Anterior cingulate cortex (tissue), 58 donors: ENCODE data around the gene COL4A2.
A peak's percentile ranks its signal among the peaks of the same experiment; 100 is the strongest.
"Not testable (repeated sequence)": the region's sequence is repeated elsewhere in the genome, so short reads cannot be mapped to it uniquely, and the experiment has no call there.

Source experiments
- DNase-seq, 58 donors: peaks; one replicate each; lab custom pipeline; 2025; lab: John Stamatoyannopoulos, UW

COL4A2 gene

DNA sequence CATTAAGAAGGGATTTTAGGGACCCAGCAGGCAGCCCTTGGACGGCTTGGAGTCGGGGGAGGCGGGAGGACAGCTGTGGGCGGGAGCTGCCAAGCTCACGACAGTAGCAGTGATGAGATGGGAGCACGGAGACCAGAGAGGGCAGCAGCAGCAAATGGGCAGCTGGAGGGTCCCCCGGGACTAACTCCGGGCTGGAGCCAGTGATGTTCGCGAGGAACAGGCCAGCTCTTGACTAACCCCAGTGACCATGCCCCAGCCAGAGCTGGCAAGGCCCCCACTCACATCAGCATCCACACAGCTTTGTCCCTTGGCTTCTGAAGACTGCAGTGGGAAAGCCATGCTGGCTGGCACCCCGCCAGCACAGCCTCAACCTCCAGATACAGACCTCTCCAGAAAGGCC lies 172.6 kb downstream of the COL4A2 start:
- no peak for DNase-seq

DNA sequence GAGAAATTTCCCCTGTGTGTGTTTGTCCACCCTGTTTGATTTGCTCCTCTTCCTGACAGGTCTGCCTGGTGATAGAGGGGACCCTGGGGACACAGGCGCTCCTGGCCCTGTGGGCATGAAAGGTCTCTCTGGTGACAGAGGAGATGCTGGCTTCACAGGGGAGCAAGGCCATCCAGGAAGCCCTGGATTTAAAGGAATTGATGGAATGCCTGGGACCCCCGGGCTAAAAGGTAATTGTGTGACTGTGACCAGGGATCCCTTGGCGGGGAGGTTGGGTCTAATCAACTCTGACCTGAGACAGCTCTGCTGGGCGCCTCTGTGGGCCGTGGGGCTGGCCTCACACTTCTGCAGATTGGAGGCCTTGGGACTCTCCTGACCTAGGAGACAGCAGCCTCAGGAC lies 173.1 kb downstream of the COL4A2 start:
- no peak for DNase-seq

DNA sequence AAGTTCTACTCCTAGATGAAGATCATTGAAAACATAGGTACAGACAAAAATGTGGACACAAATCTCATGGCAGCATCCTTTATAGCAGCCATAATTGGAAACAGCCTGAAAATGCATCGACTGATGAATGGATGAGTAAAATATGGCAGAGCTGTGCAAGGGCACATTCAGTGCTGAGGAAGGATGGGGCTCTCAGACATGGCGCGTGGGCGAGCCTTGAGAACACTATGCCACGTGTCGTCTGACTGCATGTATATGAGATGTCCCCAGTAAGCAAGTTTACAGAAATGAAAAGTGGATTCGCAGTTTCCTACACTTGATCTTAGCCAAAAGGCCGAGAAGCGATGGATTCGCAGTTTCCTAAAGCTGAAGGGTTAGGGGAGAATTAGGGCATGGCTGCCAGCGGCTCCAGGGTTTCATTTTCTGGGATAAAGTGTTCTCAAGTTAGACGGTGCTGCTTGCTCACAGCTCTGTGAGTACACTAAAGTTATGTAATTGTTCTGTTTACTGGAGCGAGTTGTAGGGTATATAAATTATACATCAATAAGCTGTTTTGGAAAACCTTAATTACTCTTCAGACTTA lies 176.4 kb downstream of the COL4A2 start:
- peak in 23 of 58 donors; percentile 8 to 58 (median 27) for DNase-seq

DNA sequence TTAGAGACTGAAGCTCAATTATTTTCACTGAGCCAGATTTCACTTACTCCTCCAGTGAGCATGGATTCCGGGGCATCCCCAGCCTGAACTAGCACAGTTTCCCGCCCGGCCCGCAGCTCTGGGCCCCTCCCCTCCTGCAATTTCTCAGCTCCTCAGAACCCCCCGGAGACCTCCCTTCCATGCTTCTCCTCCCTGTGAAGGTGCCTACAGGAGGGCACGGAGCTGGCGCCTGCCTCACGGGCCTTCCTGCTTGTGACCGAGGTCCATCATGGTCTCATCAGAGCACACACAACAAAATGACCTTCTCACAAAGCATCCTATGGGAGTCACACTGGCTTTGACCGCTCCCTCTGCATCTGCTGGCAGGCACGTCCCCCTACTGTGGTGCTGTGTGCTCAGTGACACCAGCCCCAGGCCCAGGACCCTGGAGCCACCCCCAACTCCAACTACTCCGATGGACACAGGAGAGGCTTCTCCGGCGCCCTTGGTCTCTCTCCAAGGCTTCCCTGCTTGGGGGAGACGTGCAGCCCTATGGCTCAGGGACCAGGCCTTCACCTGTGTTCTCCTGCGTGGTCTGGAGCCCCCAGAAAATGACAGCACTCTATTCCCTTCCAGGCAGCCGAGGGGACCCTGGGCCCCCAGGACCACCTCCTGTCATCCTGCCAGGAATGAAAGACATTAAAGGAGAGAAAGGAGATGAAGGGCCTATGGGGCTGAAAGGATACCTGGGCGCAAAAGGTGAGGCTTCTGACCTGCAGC lies 177.4 kb downstream of the COL4A2 start:
- DNase-seq = no peak

DNA sequence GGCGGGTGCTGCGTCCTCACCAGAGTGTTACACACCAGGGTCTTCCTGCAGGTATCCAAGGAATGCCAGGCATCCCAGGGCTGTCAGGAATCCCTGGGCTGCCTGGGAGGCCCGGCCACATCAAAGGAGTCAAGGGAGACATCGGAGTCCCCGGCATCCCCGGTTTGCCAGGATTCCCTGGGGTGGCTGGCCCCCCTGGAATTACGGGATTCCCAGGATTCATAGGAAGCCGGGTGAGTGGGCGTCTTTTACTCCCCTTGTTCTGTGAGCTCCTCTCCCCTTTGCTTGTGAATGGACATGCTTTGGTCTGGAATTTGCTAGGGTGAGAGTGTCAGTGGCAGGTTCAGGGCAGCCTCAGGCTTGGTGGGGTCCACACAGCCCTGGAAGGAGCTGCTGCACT lies 178.5 kb downstream of the COL4A2 start:
- DNase-seq = no peak

DNA sequence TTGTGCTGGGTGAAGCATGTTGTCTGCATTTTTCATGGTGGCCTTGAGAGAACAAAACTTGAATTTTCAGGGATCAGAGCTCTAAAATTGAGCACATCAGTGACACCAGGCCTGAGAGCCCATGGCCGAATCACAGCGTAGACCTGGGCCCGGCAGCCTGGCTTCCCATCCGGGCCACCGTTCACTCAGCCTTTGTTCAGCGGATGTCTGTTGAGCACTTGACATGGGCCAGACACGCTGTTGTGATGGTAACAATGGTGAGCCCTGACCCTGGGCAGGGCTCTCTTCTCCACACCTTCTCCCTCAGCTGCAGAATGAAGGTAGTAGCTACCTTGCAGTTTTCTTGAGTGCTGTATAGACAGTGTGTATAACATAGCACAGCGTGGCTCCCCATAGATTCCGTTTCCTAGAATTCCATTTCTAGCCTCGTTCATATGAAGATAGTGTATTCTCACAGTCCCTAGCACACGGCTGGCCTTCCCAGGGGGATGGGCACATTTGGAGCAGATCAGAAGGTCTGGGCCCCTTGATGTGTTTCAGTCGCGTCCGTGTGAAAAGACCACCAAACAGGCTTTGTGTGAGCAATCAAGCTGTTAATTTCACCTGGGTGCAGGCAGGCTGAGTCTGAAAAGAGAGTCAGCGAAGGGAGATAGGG lies 179.1 kb downstream of the COL4A2 start:
- no peak for DNase-seq

DNA sequence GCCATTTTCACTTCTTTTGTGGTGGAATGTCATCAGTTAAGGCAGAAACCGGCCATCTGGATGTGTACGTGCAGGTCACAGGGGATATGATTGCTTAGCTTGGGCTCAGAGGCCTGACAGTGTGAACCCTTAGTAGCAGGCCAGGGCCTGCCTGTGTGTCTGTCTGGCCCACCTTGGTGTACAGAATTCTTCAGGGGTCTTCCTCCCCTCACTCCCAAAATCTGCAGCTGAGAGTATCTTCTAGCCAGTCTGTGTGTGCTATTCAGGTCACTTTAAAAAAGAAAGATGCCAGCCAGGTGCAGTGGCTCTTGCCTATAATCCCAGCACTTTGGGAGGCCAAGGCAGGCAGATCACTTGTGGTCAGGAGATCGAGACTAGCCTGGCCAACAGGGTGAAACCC lies 179.8 kb downstream of the COL4A2 start:
- DNase-seq = not testable (repeated sequence)

DNA sequence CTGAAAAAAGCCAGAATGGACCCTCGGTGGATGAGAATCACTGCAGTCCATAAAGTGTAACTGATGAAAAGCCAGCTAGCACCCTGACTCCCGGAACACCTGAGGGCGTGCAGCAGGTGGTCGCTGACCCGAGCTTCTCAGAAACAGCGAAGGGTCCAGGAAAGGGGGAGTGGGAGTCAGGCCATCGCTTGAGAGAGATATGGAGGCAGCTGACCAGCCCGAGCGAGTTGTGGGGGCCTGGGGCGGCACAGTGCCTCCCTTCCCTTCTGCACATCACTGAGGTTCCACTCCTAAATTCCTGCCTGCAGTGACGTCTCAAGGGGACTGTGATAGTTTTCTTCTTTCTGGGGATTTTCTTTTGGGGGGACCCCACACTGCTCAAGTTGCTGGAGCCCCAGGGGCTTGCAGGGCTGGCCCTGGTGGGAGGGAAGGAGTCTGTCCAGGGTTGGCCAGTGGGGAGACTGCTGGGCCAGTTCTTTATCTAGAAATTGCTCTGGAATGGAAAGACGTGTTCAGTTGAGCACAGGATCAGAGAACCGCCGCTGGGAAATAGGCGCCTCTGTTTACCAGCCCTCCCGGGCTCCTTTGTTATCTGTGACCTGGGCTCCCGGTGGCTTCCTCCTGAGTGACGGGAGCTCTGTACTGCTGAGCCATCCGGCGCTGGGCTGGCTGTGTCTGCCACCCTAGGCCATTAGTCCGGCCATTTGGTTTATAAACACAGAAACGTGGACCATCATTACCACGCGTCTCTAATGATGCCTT lies 183.1 kb downstream of the COL4A2 start:
- DNase-seq = no peak

DNA sequence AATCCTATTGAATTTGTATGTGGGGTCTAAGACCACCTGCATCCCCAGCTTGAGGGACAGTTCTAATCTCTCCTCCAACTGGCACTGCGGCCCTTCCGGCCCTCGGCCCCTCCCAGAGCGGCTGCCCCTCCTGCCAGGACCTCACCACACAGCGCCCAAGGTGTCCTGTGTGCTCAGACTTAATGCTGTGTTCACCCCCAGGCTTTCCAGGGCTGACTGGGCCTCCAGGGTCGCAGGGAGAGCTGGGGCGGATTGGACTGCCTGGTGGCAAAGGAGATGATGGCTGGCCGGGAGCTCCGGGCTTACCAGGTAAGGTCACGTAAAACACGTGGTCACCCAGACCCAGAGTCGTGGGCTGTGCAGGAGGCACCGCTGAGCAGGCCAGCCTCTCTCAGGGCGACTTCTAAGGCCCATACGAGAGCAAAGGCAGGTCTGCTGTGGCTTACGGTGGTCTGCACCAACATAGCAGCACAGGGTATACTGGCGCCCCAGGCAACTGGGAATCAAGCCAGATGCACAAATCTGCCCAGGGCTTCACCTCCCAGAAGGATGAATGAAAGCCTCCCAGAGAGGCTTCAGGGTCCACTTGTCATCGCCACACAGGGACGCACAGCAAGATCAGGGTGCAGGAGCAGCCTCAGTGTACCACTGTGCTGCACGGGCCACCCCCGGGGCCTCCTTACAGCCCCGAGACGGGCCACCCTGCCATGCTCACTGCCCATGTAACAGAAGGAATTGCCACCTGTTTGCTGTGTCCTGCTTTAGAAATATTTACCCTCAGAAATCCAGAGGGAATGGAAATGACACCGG lies 185.0 kb downstream of the COL4A2 start:
- DNase-seq = no peak

DNA sequence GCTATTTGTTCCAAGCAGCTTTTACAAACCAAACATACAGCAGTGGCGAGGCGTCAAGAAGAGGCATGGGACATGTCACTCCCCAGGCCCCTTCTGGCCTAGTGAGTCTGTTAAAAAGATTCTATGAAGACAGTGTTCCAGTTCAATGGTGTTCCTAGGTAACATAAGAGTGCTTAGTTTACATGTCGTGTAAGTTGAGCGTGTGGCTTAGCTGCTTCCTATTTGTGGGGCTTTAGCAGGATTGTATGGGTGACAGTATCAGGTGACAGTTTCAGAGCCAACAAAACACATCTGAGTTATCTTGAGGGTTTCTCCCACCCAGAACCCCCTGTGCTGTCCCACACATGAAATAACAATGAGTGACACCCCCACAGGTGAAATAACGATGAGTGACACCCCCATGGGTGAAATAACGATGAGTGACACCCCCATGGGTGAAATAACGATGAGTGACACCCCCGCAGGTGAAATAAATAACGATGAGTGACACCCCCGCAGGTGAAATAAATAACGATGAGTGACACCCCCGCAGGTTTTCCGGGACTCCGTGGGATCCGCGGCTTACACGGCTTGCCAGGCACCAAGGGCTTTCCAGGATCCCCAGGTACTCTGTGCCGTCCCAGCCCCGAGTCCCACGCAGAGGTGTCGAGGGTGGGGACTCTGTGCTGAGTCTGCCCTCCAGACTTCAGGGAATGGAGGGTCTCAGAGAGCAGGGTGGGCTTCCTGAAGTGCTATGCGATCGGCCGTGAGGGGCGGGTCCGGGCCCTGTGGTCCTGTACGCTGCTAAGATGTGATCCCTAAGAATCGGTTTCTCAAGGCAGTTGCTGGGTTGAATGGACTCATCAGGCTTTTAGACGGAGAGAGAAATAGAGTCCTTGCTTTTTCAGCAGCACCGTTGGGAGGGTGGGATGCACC lies 185.9 kb downstream of the COL4A2 start:
- DNase-seq = no peak

DNA sequence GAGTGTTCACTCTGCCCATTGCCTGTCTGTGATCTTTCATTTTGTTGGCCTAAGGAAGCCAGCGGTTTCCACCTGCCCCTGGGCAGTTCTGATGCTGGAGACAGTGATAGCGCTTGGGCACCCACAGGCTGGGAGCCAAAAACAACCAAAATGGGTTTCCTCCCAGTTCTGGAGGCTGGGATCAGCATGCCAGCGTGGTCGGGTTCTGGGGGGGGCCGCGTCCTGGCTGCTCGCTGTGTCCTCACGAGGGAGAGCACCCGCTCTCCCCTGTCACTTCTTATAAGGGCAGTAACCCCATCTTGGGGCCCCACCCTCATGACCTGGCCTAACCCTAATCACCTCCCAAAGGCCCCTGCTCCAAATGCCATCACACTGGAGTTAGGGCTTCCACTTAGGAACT lies 186.5 kb downstream of the COL4A2 start:
- no peak for DNase-seq

DNA sequence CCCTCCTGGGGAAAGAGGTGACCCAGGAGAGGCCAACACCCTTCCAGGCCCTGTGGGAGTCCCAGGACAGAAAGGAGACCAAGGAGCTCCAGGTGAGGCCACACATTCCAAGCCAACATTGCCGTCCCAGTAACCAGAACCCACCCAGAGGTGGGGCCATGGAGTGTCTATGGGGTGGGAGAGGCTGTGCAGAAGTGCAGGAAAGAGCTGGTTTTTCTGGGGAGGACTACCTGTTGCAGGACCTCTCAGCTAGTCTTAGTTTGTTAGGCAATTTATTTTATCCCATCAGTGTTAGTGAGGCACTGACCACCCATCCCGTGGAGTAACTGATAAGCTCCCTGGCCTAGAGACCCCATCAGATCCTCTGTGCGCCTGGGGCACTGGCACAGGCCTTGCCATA lies 188.3 kb downstream of the COL4A2 start:
- DNase-seq = no peak

DNA sequence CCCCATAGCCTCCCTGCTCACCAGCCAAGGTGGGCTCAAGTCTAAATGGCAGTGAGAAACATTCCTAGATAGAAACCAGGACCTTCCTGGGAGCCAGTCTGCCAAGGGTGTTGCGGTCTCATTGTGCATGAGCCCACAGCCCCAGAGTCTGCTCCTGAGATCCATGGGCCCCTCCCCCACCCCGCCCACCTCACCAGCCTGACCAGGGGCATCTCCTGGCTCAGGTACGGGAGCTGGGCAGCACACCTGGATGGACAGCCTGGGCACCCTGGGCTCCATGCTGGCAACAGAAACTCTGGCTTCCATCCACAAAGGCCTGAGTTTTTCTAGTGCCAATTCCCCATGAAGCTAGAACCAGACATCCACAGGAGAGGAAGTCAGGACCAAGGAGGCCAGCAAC lies 188.8 kb downstream of the COL4A2 start:
- DNase-seq = no peak

DNA sequence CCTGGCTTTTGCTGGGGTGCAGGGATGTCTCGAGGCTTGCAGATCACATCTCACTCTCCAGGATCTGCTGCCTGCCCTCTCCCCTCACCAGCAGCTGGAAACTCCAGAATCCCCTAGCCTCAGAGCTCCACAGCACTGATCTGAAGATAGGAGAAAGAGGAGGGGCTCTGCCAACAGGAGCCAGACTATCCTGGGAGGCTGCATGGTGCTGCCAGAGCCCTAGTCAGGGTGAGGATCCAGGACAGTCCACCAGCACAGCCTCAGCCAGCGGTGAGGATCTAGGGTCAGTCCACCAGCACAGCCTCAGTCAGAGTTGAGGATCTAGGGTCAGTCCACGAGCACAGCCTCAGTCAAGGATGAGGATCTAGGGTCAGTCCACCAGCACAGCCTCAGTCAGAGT lies 189.2 kb downstream of the COL4A2 start:
- DNase-seq = no peak

DNA sequence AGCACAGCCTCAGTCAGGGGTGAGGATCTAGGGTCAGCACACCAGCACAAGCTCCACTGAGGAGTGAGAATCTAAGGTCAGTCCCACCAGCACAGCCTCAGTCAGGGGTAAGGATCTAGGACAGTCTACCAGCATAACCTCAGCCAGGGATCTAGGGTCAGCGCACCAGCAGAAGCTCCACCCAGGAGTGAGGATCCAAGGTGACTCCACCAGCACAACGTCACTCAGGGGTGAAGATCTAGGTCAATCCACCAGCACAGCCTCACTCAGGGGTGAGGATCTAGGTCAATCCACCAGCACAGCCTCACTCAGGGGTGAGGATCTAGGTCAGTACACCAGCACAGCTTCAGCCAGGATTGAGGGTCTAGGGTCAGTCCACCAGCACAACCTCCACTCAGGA lies 189.9 kb downstream of the COL4A2 start:
- no peak for DNase-seq

DNA sequence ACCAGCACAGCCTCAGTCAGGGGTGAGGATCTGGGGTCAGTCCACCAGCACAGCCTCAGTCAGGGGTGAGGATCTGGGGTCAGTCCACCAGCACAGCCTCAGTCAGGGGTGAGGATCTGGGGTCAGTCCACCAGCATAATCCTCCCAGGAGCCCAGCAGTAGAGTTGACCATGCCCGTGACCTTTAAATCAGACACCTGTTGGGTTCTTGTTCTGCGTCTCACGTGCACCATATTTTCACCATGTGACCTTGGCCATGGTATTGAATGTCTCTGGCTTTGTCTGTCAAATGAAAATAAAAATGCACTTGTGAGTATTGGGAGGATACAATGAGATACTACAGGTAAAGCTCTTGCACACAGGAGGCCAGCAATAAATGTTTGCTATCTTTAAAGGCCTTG lies 190.8 kb downstream of the COL4A2 start:
- not testable (repeated sequence) for DNase-seq

DNA sequence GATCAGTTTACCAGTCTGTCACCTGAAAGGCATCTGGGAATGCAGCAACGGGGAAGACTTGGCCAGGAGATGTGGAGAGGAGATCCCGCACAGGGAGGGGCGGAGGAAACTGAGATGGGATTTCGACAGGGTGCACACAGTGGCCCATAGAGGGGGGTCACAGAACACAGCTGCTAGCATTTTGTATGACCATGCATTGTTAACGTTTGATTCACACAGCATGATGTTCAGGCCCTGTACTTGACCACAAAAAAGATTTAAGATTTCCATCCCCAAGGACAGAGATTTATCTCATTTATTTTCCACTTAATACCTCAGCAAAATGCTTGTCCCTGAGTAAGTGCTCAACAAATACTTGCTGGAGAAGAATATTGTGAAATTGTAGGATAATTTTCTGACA lies 191.2 kb downstream of the COL4A2 start:
- DNase-seq = no peak

DNA sequence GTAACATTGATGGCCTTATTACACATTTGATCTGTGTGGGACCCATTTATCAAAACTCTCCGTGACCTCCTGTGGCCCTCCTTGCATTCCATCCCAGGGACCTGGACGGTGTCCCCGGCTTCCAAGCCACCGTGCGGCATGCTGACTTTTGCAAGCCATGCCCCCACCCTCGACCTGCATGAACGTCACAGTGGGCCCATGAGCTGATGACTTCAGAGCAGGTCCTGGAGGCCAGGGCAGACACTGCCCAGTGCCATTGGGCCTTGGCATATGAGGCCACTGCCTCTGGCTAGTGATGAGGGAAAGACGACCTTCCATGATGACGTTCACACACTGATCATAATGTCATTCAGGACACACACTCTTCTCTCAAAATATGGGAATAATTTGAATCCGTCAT lies 191.7 kb downstream of the COL4A2 start:
- no peak for DNase-seq

DNA sequence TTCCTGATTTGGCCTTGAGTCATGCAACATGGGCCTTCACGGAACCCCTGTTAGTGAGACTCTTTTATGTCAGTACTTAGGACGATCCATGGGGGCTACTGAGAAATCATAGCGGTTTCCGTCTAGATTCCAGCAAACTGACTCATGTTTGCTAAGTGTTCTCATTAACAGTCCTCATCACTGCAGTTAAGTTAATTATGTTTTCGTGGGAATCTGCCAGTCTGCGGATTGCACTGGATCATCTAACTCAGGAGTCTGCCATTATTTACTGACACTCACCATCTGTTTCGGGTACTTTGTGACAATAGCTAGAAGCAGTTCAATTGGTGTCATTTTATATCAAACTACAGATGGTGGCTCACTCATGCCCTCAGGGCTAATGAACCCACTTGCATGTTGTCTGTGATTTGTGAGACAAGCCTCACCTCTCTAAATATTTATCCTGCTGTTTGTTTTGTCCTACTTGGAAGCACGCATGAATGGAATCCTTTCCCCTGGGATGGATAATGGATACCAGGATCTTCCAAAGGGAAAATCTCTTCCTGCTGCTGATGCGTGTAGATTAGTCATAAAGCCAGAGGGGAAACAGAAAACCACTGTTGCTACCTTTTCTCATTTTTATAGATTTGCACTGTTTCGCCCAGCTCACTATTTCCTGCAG lies 192.7 kb downstream of the COL4A2 start:
- no peak for DNase-seq
